GM19240 (cell line): ENCODE measurements around the gene PCSK7.

ENCODE experiments used
- DNase-seq: peaks from one replicate; pipeline ENCODE4 v3.0.0; 2011; ENCODE audit warnings: low spot score; ENCODE audit not compliant: insufficient read length

Gene PCSK7

GRCh38 chr11:117230999-117231841, 653 bp downstream of the PCSK7 start:
- DNase-seq: no peak

DNA sequence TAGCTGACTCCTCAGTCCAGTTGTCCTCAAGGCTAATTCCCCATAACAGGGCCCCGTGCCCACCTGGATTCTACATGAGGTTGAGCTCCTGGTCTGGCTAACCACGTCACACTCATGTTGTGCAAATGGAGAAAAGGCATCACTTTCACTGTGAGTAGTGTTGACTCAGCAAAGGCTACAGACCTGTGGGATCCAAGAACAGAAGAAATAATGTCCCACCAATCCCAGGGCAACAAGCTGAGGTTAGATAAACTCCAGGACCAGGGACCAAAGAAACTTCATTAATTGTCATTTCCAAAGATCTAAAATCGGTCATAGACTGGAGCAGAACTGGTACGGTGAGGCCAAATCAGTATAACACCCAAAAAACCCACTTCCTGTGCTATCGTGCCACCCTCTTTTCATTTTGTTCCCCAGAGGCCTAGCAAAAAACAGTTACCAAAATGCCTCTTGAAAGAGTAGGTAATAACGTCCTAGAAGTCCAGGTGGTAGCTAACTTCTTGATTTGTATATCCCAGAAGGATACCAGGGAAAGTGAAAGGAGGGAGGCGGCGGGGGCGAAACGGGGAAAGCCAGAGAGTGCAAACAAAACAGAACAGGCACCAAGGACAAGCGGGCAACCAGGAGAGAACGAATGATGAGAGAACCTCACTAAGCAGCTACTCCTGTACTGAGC, 1.4 kb downstream of the PCSK7 start:
- no peak for DNase-seq

DNA sequence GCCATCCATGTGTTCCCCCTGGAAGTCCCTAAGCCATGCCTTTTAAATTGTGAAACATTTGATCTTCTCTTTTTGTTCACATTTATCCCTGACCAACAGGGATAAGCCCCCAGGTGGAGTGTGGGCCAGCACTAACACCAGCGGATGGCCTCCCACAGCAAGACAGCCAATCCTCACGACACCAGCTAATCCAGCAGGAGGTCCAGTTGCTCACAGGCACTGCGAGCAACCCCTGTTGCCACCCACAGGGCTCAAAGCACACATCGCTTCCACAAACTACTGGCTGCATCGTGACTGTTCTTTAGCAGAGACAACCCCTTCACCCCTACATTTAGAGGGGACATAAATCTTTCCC, 2.0 kb downstream of the PCSK7 start:
- no peak for DNase-seq

DNA sequence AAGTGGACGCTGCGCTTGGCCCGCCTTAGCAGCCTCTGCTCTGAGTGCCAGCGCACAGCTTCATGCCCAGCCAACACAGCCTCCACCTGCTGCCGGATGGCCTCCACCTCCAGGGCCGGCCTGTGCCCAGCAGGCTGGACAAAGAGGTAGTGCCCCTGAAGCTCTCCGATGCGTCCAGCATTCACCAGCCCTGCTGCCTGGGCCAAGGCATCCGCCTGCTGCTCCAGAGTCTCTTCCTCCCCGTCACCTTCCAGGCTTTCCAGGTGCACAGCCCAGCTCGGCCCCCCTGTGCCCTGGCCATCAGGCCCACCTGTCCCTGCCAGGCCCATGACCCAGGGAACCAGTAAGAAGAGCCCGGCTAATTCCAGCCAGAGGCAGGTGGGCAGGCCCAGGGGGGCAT, 2.5 kb downstream of the PCSK7 start:
- no peak for DNase-seq

DNA sequence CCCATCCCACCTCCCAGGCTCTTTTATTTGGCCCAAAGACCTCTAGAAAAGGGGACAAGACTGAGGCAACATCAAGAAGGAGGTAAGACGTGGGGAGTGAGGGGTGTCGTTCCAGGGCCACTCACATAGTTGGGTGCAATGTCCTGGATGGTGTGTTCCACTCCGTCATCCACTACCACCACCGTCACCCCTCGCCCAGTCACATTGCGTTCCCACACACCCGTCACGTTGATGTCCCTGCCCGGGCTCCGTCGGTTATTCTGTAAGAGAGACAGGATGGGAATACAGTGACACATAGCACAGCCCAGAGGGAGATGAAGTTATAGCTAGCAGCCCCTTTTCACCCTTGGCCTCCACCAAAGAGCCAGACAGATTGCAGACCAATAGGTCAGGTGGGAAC, 3.8 kb downstream of the PCSK7 start:
- no peak for DNase-seq

GRCh38 chr11:117226388-117227385, 5.2 kb downstream of the PCSK7 start:
- DNase-seq: peak; percentile 49

DNA sequence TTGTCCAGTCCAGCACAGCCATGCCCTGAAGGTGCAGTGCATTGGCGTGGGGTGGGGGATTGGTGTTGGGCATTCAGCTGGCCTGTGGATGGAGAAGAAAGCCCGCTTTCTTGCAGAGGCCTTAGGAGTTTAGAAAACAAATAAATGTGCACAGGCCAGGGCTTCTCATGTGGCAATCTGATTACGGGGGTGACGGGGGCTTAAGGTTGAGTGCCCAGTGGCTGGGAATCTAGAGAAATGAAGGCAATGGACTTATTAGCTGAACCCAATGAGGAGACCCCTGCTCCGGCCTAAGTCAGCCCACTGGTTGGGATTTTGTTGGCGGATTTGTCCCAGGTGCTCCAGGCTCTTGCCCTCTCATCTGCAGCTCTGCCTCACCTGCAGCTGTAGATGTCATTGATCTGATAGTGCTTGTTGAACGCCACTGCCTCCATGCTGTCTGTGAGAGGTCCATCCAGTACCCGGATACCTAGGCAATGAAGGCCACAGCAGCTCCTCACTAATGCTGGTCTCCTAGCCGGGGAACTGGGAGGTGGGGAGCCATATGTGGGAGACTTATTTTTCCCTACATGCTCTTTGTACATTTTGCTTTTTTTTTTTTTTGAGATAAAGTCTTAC, 6.2 kb downstream of the PCSK7 start:
- no peak for DNase-seq

DNA sequence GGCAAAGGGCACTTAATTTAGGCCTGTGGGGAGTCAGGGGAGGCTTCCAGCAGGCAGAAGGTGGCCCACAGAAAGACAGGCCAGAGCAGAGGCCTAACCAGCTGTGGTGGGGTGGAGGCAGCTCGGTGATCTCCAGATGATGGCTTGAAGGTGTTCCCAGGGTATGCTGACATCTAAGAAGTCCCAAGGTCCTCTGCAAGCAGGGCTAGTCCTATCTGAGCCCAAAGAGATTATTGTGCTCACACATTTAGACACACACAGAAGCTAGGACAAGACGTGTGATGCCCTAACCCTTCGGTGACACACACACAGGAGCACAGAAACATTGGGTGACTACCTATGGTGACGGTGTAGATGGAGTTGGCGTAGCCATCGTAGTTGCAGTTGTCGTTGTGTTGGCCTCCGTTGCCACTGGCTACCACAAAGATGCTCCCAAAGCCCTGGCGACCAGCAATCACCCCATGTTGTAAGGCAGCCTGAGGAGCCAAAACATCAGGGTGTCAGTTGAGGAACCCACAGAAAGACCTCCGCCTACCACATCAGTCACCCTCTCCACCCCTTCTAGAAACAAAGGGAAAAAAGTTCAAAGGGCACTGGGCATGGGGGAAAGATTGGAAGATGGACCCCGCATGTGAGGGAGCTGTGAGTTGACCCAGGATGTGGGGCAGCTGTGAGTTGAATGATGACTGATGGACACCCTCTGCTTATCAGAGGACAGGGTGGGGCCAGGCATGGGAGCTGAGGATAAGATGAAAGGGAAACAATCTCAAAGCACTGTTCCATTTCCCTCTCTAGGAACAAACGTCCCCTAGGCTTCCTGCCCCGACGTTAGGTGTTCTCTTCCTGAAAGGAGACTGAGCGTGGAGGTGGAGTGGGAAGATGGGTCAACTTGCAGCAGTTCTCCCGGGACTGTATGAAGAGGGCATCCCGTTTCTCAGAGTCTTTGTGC, 7.9 kb downstream of the PCSK7 start:
- DNase-seq: no peak

DNA sequence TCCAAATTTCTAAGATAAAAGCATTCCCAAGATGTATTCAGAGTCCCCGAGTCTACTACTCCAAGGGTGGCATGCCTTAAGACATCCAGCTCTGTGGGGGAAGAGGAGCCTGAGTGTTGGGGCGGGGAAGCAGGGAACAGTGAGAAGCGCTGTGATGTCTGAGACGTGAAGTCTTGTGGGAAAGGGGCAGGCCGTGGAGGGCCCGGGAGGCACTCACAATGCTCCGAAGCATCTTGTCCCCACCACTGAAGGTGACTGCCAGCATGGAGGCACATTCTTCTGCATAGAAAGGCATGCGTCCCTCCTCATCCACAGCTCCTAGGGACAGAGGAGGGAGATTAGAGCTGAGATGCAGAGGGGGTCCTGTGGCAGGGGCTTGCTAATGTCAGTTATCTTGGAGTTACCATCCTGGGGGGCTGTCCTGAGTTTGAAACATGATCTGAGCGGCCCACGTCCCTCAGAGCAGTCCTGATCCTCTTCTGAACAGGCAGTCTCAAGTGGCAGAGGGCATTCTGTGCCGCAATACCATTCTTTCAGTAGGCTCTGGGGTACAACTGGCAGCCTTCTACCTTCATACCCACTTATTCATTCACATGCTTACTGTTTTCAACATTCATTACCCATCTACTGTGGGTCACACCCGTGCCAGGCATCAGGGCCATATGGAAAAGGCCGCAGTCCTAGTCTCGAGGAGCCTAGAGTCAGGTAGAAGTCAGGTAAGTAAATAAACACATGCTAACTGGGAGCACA, 8.7 kb downstream of the PCSK7 start:
- DNase-seq: no peak

DNA sequence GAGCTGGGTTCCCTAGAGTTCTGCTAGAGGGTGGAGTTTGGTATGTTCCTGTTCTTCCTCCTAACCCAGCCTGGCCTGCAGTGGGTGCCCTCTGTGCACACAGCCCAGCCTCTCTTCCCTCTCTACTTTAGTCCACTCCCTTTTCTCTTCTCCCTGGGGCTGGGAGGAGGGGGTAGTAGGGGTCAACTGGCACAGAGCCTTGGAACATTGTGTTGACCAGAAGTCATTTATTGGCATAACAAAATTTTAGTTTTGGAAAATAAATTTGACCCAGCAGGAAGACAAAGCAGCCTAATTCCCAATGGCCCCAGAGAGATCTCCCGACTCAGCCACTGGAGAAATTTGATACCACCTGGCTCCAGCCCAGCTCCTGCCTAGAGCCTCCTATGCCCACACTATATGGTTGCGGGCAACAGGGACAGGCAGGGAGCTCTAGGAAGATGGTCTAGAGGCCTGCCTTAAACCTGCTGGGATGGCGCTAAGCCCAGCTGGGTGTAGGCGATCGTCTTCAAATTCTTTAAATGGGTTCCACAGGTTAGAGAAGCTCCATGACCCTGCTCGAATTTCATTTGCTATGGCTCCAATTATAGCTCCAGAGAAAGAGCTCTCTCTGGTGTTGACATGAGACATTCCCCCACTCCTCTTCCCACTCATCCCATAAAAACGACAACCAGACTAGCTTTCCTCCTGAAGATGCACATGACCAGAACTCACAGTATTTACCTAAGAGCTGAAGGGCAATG, 9.9 kb downstream of the PCSK7 start:
- no peak for DNase-seq

GRCh38 chr11:117220999-117221774, 10.7 kb downstream of the PCSK7 start:
- DNase-seq: no peak

GRCh38 chr11:117220568-117220967, 11.3 kb downstream of the PCSK7 start:
- DNase-seq: no peak

GRCh38 chr11:117219995-117220394, 11.9 kb downstream of the PCSK7 start:
- DNase-seq: no peak

GRCh38 chr11:117219455-117219854, 12.4 kb downstream of the PCSK7 start:
- DNase-seq: no peak

- DNase-seq: no peak
These were observed 12.9 kb downstream of the PCSK7 start for GRCh38 chr11:117219001-117219400.

DNA sequence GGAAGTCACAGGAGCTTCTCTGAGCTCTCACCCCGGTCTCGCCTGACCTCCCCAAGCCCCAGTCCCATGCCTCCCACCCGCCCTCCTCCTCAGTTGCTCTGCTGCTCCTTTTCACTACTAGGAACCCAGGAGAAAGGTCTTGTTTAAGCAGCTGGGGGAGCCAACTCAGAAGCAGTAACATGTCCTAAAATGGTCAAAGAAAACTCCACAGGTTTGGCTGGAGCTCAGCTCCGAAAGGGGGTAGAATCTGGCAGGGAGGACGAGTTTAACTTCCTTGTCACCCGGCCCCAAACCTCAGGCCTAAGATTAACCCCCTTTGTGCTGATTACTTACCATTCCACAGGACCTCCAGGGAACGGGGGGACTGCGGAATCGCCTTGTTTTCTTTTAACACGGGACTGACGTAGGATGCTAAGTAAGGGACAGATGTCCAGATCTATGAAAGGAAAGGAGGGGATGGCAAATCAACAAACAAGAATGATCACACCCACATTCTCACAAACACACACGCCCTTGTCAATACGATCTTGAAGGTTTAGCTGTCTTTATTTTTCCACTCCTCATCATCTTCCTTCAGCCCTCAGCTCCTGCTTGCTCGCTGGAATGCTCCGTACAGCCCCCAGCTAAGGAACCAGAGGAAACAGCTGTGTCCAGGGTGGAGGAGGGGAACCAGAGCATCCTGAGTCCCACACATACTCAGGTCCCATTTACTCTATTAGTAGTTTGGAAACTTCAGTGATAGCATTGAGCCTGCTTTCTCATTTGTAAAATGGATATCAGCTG, 13.5 kb downstream of the PCSK7 start:
- DNase-seq: no peak
